GM13976 (cell line): ENCODE results near the gene CAPS.

Experiments used
- DNase-seq: peaks from one replicate; pipeline ENCODE4 v3.0.0; 2012; ENCODE audit warnings: low spot score
- in situ Hi-C: fragments of 300-500 bp; cut with MboI; formaldehyde crosslinking; loops from one replicate; pipeline ENCODE4 v1.12.0; 2022; ENCODE audit warnings: low sequenced_read_pairs, mixed read lengths, inconsistent platforms; ENCODE audit not compliant: unreplicated experiment
- TF ChIP-seq, protein P1 (sequence below): IDR thresholded peaks from 2 replicates; pipeline ENCODE4 v1.5.1; 2012; ENCODE audit warnings: borderline replicate concordance, mild to moderate bottlenecking; ENCODE audit not compliant: insufficient read depth; ENCODE audit errors: extremely low read depth, missing control alignments, control extremely low read depth

The CAPS gene

DNA sequence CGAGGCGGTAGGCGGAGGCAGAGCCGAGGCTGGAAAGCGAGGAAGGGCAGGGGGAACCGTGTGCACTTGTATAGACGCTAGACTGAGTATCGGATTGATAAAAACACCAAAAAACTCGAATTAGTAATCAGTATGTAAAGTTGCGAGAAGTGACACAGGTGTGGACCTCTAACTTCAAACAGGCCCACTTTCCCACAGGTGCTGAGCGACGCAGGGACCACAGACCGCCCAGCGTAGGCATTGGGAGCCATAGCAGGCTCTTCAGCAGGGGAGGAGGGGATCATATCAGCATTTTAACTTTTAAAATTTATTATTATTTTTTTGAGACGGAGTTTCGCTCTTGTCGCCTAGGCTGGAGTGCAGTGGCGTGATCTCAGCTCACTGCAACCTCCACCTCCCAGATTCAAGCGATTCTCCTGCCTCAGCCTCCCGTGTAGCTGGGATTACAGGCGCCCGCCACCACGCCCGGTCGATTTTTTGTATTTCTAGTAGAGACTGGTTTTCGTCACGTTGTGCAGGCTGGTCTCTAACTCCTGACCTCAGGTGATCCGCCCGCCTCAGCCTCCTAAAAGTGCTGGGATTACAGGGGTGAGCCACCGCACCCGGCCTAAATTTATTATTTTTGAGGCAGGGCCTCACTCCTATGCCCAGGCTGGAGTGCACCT lies 8.8 kb upstream of the CAPS start:
- DNase-seq, result no peak
- TF ChIP-seq, protein P1, sequence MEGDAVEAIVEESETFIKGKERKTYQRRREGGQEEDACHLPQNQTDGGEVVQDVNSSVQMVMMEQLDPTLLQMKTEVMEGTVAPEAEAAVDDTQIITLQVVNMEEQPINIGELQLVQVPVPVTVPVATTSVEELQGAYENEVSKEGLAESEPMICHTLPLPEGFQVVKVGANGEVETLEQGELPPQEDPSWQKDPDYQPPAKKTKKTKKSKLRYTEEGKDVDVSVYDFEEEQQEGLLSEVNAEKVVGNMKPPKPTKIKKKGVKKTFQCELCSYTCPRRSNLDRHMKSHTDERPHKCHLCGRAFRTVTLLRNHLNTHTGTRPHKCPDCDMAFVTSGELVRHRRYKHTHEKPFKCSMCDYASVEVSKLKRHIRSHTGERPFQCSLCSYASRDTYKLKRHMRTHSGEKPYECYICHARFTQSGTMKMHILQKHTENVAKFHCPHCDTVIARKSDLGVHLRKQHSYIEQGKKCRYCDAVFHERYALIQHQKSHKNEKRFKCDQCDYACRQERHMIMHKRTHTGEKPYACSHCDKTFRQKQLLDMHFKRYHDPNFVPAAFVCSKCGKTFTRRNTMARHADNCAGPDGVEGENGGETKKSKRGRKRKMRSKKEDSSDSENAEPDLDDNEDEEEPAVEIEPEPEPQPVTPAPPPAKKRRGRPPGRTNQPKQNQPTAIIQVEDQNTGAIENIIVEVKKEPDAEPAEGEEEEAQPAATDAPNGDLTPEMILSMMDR, result no peak
- in situ Hi-C loops, result no loop called here

DNA sequence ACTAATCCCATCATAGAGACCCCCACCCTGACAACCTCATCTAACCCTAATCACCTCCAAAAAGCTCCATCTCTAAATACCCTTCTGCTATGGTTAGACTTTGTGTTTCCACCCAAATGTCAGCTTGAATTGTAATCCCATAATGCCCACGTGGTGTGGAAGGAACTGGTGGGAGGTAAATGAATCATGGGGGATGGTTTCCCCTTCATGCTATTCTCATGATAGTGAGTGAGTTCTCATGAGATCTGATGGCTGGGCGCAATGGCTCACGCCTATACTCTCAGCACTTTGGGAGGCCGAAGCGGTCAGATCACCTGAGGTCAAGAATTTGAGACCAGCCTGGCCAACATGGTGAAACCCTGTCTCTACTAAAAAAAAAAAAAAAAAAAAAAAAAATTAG lies 6.8 kb upstream of the CAPS start:
- TF ChIP-seq, protein P1, result no peak
- no peak for DNase-seq
- in situ Hi-C loops, result no loop called here

DNA sequence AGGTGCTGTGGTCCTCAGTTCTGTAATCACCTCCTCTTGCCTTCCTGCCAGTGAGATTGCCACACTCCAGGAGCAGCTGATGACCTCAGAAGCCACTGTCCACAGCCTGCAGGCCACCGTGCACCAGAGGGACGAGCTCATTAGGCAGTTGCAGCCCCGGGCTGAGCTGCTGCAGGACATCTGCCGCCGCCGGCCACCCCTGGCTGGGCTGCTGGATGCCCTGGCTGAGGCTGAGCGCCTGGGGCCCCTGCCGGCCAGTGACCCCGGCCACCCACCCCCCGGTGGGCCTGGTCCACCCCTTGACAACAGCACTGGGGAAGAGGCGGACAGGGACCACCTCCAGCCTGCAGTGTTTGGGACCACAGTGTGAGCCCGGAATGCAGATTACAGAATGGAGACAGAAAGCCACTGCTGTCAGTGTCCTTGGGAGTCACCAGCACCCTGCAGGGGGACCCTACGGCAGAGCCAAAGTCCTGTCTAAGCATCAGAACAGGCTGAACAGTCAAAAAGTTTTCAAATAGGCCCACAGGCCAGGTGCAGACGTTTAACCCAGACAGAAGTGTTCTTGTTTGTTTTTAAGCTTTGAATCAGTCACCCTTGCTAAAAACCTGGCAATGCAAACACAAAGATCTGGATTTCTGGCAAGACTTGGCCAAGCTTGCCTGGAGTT lies 5.1 kb upstream of the CAPS start:
- no peak for DNase-seq
- in situ Hi-C loops, result no loop called here
- TF ChIP-seq, protein P1, result no peak

DNA sequence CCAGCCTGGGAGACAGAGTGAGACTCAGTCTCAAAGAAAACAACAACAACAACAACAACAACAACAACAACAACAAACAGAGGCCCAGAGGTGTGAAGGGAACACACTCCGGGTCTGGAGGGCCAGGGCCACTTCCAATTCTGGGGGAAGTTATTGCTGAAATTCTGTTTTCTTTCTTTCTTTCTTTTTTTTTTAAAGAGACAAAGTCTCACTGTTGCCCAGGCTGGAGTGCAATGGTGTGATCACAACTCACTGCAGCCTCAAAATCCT lies 3.5 kb upstream of the CAPS start:
- no peak for DNase-seq
- TF ChIP-seq, protein P1, result no peak
- in situ Hi-C loops, result no loop called here

DNA sequence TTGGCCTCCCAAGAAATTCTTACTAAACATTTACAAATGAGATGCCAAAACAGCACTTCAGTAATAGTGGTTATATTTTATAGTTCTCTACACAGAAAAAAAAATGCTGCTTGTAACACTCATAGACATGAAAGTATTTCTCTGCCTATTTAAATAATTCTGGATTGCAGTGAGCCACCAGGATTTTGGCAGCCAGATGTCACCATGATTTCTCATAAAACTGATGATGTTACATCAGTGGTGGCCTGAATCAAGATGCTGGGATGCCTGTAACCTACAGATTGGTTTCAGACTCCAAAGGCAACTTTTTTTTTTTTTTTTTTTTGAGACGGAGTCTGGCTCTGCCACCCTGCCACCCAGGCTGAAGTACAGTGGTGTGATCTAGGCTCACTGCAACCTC lies 2.7 kb upstream of the CAPS start:
- TF ChIP-seq, protein P1, result no peak
- no peak for DNase-seq
- in situ Hi-C loops, result no loop called here

DNA sequence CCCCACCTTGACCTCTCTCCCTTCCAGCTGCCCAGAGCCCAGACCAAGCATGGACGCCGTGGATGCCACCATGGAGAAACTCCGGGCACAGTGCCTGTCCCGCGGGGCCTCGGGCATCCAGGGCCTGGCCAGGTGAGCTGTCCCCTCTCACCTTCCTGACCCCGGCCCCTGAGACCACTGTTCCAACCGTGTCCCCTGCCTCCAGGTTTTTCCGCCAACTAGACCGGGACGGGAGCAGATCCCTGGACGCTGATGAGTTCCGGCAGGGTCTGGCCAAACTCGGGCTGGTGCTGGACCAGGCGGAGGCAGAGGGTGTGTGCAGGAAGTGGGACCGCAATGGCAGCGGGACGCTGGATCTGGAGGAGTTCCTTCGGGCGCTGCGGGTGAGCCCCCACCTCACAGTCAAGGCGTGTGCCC lies 312 bp downstream of the CAPS start:
- DNase-seq, result no peak
- TF ChIP-seq, protein P1, result no peak
- in situ Hi-C loops, result no loop called here
